Trophoblast cell (in vitro differentiated cells and primary cell): ENCODE data around the gene MRPL49.

ENCODE experiments used
- DNase-seq, 2 donors: peaks; one replicate each; pipeline ENCODE4 v3.0.0-alpha.2; 2016
- H2AFZ ChIP-seq: 2 replicates; pipeline ENCODE4 v1.6.1; 2013; ENCODE audit warnings: low read length, moderate library complexity, mild to moderate bottlenecking; ENCODE audit not compliant: insufficient read depth, poor library complexity
- H2AK5ac ChIP-seq: 2 replicates; pipeline ENCODE4 v1.6.1; 2013; ENCODE audit warnings: mild to moderate bottlenecking, low read length
- H2BK120ac ChIP-seq: 2 replicates; pipeline ENCODE4 v1.6.1; 2013; ENCODE audit warnings: low read length, mild to moderate bottlenecking, moderate library complexity; ENCODE audit not compliant: insufficient read depth, poor library complexity
- H2BK12ac ChIP-seq: 2 replicates; pipeline ENCODE4 v1.6.1; 2013; ENCODE audit warnings: mild to moderate bottlenecking, low read length, moderate library complexity
- H2BK5ac ChIP-seq: 2 replicates; pipeline ENCODE4 v1.6.1; 2013; ENCODE audit warnings: low read length, low read depth, moderate library complexity, mild to moderate bottlenecking; ENCODE audit not compliant: poor library complexity
- H3K14ac ChIP-seq: 2 replicates; pipeline ENCODE4 v1.6.1; 2013; ENCODE audit warnings: mild to moderate bottlenecking, low read length
- H3K18ac ChIP-seq: 2 replicates; pipeline ENCODE4 v1.6.1; 2013; ENCODE audit warnings: mild to moderate bottlenecking, low read length
- H3K23ac ChIP-seq: 2 replicates; pipeline ENCODE4 v1.6.1; 2013; ENCODE audit warnings: low read length
- H3K27ac ChIP-seq: 2 replicates; pipeline ENCODE4 v1.5.1; 2013; ENCODE audit warnings: low read depth, mild to moderate bottlenecking, inconsistent platforms, low read length, moderate library complexity
- H3K27me3 ChIP-seq: 2 replicates; pipeline ENCODE4 v1.6.1; 2013; ENCODE audit warnings: inconsistent platforms, mild to moderate bottlenecking, low read length, moderate library complexity; ENCODE audit not compliant: insufficient read depth
- H3K36me3 ChIP-seq, 2 experiments: 1 replicate in 1 of 2; 2 replicates in 1 of 2; pipeline ENCODE4 v1.6.1; 2013; ENCODE audit warnings: low read length in 2 of 2, mild to moderate bottlenecking in 2 of 2, moderate library complexity in 1 of 2; ENCODE audit not compliant: insufficient read depth in 2 of 2, control insufficient read depth in 1 of 2
- H3K4ac ChIP-seq: 2 replicates; pipeline ENCODE4 v1.6.1; 2013; ENCODE audit warnings: low read depth, mild to moderate bottlenecking, low read length, moderate library complexity
- H3K4me1 ChIP-seq, 2 experiments: 1 replicate in 1 of 2; 2 replicates in 1 of 2; pipeline ENCODE4 v1.6.1; 2013; ENCODE audit warnings: low read length in 2 of 2, mild to moderate bottlenecking in 2 of 2, moderate library complexity in 1 of 2; ENCODE audit not compliant: insufficient read depth in 2 of 2, control insufficient read depth in 1 of 2
- H3K4me2 ChIP-seq: 2 replicates; pipeline ENCODE4 v1.6.1; 2013; ENCODE audit warnings: inconsistent platforms, mild to moderate bottlenecking, low read length, moderate library complexity
- H3K4me3 ChIP-seq: 2 replicates; pipeline ENCODE4 v1.5.1; 2013; ENCODE audit warnings: mild to moderate bottlenecking, low read depth, low read length, inconsistent platforms
- H3K79me1 ChIP-seq: one replicate; pipeline ENCODE4 v1.6.1; 2013; ENCODE audit warnings: low read length
- H3K79me2 ChIP-seq: 2 replicates; pipeline ENCODE4 v1.6.1; 2013; ENCODE audit warnings: low read length, mild to moderate bottlenecking; ENCODE audit not compliant: control insufficient read depth, insufficient read depth, poor library complexity
- H3K9ac ChIP-seq: 2 replicates; pipeline ENCODE4 v1.6.1; 2013; ENCODE audit warnings: mild to moderate bottlenecking, low read length
- H3K9me3 ChIP-seq: 2 replicates; pipeline ENCODE4 v1.6.1; 2013; ENCODE audit warnings: low read depth, mild to moderate bottlenecking, control low read depth, inconsistent platforms, low read length; ENCODE audit not compliant: insufficient read depth
- H4K12ac ChIP-seq: 2 replicates; pipeline ENCODE4 v1.6.1; 2013; ENCODE audit warnings: low read depth, mild to moderate bottlenecking, low read length, moderate library complexity
- H4K8ac ChIP-seq: 2 replicates; pipeline ENCODE4 v1.6.1; 2013; ENCODE audit warnings: low read depth, mild to moderate bottlenecking, low read length, moderate library complexity
- H4K91ac ChIP-seq: one replicate; pipeline ENCODE4 v1.6.1; 2013; ENCODE audit warnings: low read depth, mild to moderate bottlenecking, low read length, moderate library complexity
- WGBS: extraction: QIAGEN DNeasy Blood & Tissue Kit; methylation state at CpG from one replicate; pipeline ENCODE4 v1.1.7; 2013; ENCODE audit warnings: missing lambda C conversion rate; ENCODE audit not compliant: insufficient read length, insufficient coverage; ENCODE audit errors: extremely low coverage; 5-methylcytosine and 5-hydroxymethylcytosine counted together

The MRPL49 gene

GRCh38 chr11:65152122-65152521 is 30.0 kb downstream of the MRPL49 start:
- Histone ChIP-seq H3K4me2 (no peak overlapping the region), H4K8ac (no peak overlapping the region), H2BK120ac (no peak overlapping the region), H3K4me3 (no peak overlapping the region), H3K14ac (no peak overlapping the region), H2BK12ac (no peak overlapping the region), H4K91ac (no peak overlapping the region), H3K9me3 (no peaks in the 10 kb centered on the region), H3K23ac (no peak overlapping the region), H3K9ac (no peak overlapping the region), H3K18ac (no peak overlapping the region), H2BK5ac (no peak overlapping the region), H3K79me1 (no peaks in the 10 kb centered on the region), H3K27ac (no peak overlapping the region), H3K79me2 (no peaks in the 10 kb centered on the region), H3K4ac (no peak overlapping the region), H3K36me3 (no peaks in the 10 kb centered on the region), H4K12ac (no peak overlapping the region), H3K4me1 (no peaks in the 10 kb centered on the region), H2AFZ (no peak overlapping the region), H2AK5ac (no peak overlapping the region), H3K27me3 (no peaks in the 10 kb centered on the region)
- no CpG with 5 or more reads among the region's 2 CpGs for WGBS
- no peak for DNase-seq

- Histone ChIP-seq H4K91ac (no peak overlapping the region), H3K14ac (no peak overlapping the region), H4K12ac (no peak overlapping the region), H2AK5ac (no peak overlapping the region), H3K79me1 (no peaks in the 10 kb centered on the region), H2BK12ac (no peak overlapping the region), H3K23ac (no peak overlapping the region), H3K4me3 (no peak overlapping the region), H3K18ac (no peak overlapping the region), H3K4me2 (no peak overlapping the region), H4K8ac (no peak overlapping the region), H3K9me3 (no peaks in the 10 kb centered on the region), H2AFZ (no peak overlapping the region), H3K36me3 (no peaks in the 10 kb centered on the region), H3K4me1 (peaks cover 2% of the 10 kb centered on the region in 2 experiments), H3K9ac (no peak overlapping the region), H2BK120ac (no peak overlapping the region), H3K27me3 (no peaks in the 10 kb centered on the region), H3K27ac (no peak overlapping the region), H2BK5ac (no peak overlapping the region), H3K4ac (no peak overlapping the region), H3K79me2 (no peaks in the 10 kb centered on the region)
- no peak for DNase-seq
- no CpG with 5 or more reads among the region's 3 CpGs for WGBS
Observed at GRCh38 chr11:65156256-65156655, 34.1 kb downstream of the MRPL49 start.

GRCh38 chr11:65156926-65157325 is 34.8 kb downstream of the MRPL49 start:
- Histone ChIP-seq H3K79me2 (no peaks in the 10 kb centered on the region), H4K8ac (no peak overlapping the region), H4K91ac (no peak overlapping the region), H3K27me3 (no peaks in the 10 kb centered on the region), H3K14ac (no peak overlapping the region), H3K9me3 (no peaks in the 10 kb centered on the region), H2AK5ac (no peak overlapping the region), H3K4me1 (peaks cover 2% of the 10 kb centered on the region in 2 experiments), H3K18ac (no peak overlapping the region), H3K4ac (no peak overlapping the region), H3K79me1 (no peaks in the 10 kb centered on the region), H2BK120ac (no peak overlapping the region), H2BK5ac (no peak overlapping the region), H3K4me3 (no peak overlapping the region), H3K27ac (no peak overlapping the region), H3K36me3 (no peaks in the 10 kb centered on the region), H3K4me2 (no peak overlapping the region), H3K9ac (no peak overlapping the region), H2AFZ (no peak overlapping the region), H2BK12ac (no peak overlapping the region), H4K12ac (no peak overlapping the region), H3K23ac (no peak overlapping the region)
- WGBS: no CpG with 5 or more reads among the region's 3 CpGs
- no peak for DNase-seq

GRCh38 chr11:65157336-65157735 is 35.2 kb downstream of the MRPL49 start:
- WGBS: no CpG with 5 or more reads among the region's 3 CpGs
- Histone ChIP-seq H2BK5ac (no peak overlapping the region), H3K36me3 (no peaks in the 10 kb centered on the region), H4K12ac (no peak overlapping the region), H2AFZ (no peak overlapping the region), H3K9me3 (no peaks in the 10 kb centered on the region), H2BK12ac (no peak overlapping the region), H4K91ac (no peak overlapping the region), H3K23ac (no peak overlapping the region), H3K79me2 (no peaks in the 10 kb centered on the region), H3K27ac (no peak overlapping the region), H3K4ac (no peak overlapping the region), H2AK5ac (no peak overlapping the region), H3K79me1 (no peaks in the 10 kb centered on the region), H3K9ac (no peak overlapping the region), H3K14ac (no peak overlapping the region), H4K8ac (no peak overlapping the region), H3K18ac (no peak overlapping the region), H3K4me1 (peaks cover 2% of the 10 kb centered on the region in 2 experiments), H3K4me3 (no peak overlapping the region), H3K27me3 (no peaks in the 10 kb centered on the region), H2BK120ac (no peak overlapping the region), H3K4me2 (no peak overlapping the region)
- no peak for DNase-seq
